Measurements from ENCODE around the gene NME7.
"Not testable (repeated sequence)": the region's sequence is repeated elsewhere in the genome, so short reads cannot be mapped to it uniquely, and the experiment has no call there.

NME7 gene

DNA sequence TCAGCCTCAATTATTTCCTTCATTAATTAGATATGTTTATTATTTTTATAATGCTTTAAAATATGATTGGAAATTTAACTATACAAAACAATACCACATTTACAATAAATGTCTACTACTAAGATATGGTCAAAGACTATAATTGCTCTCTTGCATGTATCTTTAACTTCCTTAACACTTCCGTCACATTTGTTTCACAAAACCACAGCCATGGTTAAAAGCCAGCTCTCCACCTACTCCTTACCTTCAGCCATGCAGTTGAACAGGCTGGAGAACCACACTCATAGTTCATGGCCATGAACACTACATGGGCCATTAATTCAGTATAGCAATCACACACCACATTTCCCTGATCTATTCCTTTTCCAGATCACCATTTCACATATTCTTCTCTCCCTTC lies 72.2 kb downstream of the NME7 start:
- Histone ChIP-seq H3K4me3 (replicated peaks; ENCODE audit: low read depth, low read length) (no peak overlapping the region), H3K36me3 (ENCODE audit: control insufficient read depth, insufficient read depth, low read length) (no peaks in the 10 kb centered on the region), H3K27me3 (replicated peaks; ENCODE audit: control insufficient read depth, insufficient read depth, low read length) (no peaks in the 10 kb centered on the region)
- TF ChIP-seq CTCF (IDR thresholded peaks at IDR 0.05; ENCODE audit: insufficient read depth, low read length, poor library complexity, severe bottlenecking) = no peak
- DNase-seq (ENCODE audit: extremely low read depth, insufficient read length) = no peak

DNA sequence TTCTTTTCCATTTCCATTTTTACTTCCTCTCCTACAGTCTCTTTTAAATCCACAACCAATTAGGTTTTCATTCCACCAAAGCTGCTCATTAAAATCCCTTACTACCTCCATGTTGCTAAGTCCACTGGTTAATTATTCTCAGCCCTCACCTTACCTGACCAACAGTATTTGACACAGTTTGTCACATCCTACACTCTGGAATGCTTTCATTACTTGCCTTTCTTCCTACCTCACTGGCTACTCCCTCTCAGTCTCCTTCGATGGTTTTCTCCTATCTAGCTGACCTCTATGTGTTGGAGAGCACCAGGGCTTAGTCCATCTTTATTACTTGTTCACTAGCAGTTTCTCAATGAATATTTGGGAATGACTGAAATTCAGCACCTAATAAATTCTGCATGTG lies 78.6 kb downstream of the NME7 start:
- no peak for DNase-seq (ENCODE audit: extremely low read depth, insufficient read length)
- no peak for TF ChIP-seq CTCF (IDR thresholded peaks at IDR 0.05; ENCODE audit: insufficient read depth, low read length, poor library complexity, severe bottlenecking)
- Histone ChIP-seq H3K4me3 (replicated peaks; ENCODE audit: low read depth, low read length) (no peak overlapping the region), H3K36me3 (ENCODE audit: control insufficient read depth, insufficient read depth, low read length) (no peaks in the 10 kb centered on the region), H3K27me3 (replicated peaks; ENCODE audit: control insufficient read depth, insufficient read depth, low read length) (no peaks in the 10 kb centered on the region)

- no peak for DNase-seq (ENCODE audit: extremely low read depth, insufficient read length)
- TF ChIP-seq CTCF (IDR thresholded peaks at IDR 0.05; ENCODE audit: insufficient read depth, low read length, poor library complexity, severe bottlenecking) = no peak
- H3K27me3 ChIP-seq (replicated peaks; ENCODE audit: control insufficient read depth, insufficient read depth, low read length) = no peaks in the 10 kb centered on the region
- no peak overlapping the region for H3K4me3 ChIP-seq (replicated peaks; ENCODE audit: low read depth, low read length)
- no peaks in the 10 kb centered on the region for H3K36me3 ChIP-seq (ENCODE audit: control insufficient read depth, insufficient read depth, low read length)
These were observed 79.6 kb downstream of the NME7 start for GRCh38 chr1:169288011-169288414.

DNA sequence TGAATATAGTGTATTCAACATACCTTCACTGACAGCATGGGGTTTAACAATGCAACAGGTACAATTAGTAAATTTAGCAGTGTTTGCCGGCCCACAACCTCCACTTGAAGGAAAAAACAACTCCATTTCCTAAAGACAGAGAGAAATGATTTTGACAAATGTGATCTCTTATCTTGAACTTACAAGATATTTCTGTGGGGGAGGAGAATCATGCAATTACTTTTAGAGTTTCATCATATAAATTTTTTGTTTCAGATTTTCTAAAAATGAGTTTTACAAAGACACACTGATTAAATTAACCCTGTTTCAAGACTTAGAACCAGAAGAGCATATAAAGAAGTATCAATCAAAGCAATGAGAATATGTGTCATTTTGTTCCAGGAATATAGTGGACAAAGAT lies 80.3 kb downstream of the NME7 start:
- Histone ChIP-seq H3K27me3 (replicated peaks; ENCODE audit: control insufficient read depth, insufficient read depth, low read length) (no peaks in the 10 kb centered on the region), H3K36me3 (ENCODE audit: control insufficient read depth, insufficient read depth, low read length) (no peaks in the 10 kb centered on the region), H3K4me3 (replicated peaks; ENCODE audit: low read depth, low read length) (no peak overlapping the region)
- DNase-seq (ENCODE audit: extremely low read depth, insufficient read length) = no peak
- no peak for TF ChIP-seq CTCF (IDR thresholded peaks at IDR 0.05; ENCODE audit: insufficient read depth, low read length, poor library complexity, severe bottlenecking)

GRCh38 chr1:169281562-169281961 lies 86.0 kb downstream of the NME7 start:
- not testable (repeated sequence) for H3K27me3 ChIP-seq (replicated peaks; ENCODE audit: control insufficient read depth, insufficient read depth, low read length); H3K4me3 ChIP-seq (replicated peaks; ENCODE audit: low read depth, low read length); DNase-seq (ENCODE audit: extremely low read depth, insufficient read length); H3K36me3 ChIP-seq (ENCODE audit: control insufficient read depth, insufficient read depth, low read length)

DNA sequence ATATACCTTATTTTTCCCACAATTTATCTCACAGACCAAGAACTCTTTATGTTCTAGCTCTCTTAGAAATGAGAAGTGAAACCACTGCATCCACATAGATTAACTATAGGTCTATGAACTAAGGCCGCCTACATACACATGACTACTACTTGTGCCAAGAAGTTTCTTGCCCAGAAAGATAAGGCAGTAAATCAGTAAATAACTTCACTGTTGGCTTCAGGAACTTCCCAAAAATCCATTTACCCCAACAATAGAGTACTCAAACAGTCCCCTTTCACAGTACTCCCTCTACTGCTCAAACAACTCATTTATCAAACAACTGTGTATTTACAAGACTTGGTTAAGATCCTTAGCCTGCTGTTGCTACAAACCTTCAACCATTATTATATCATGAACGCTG lies 96.5 kb downstream of the NME7 start:
- no peak overlapping the region for H3K4me3 ChIP-seq (replicated peaks; ENCODE audit: low read depth, low read length)
- DNase-seq (ENCODE audit: extremely low read depth, insufficient read length) = no peak
- TF ChIP-seq CTCF (IDR thresholded peaks at IDR 0.05; ENCODE audit: insufficient read depth, low read length, poor library complexity, severe bottlenecking) = no peak
- no peaks in the 10 kb centered on the region for H3K36me3 ChIP-seq (ENCODE audit: control insufficient read depth, insufficient read depth, low read length)
- H3K27me3 ChIP-seq (replicated peaks; ENCODE audit: control insufficient read depth, insufficient read depth, low read length) = no peaks in the 10 kb centered on the region
